Right lobe of liver (tissue), 6 donors: ENCODE data around the gene MIA3. TPM values are rescaled to one million over a fixed set of nuclear protein-coding genes. Genes with fewer than 3 reads are reported as not detected.

Source experiments
- ATAC-seq, 4 donors: fragments of 200-7000 bp; cut with Tn5 transposase; one replicate each; pipeline ENCODE4 v1.9.1; 2020; ENCODE audit warnings: mild to moderate bottlenecking in 4 of 4, moderate library complexity in 4 of 4
- DNase-seq, 3 donors: peaks; one replicate each; pipeline ENCODE4 v3.0.0-alpha.2; 2020
- H3K27ac ChIP-seq, 3 donors: fragments of 200-600 bp; one replicate each; pipeline ENCODE4 v1.8.0; 2022
- H3K27me3 ChIP-seq, 2 donors: fragments of 200-600 bp; one replicate each; pipeline ENCODE4 v1.8.0; 2022
- H3K36me3 ChIP-seq, 4 donors: fragments of 200-600 bp; sonication (generic) in 1 of 4; one replicate each; pipeline versions ENCODE4 v1.5.1 to v1.8.0; 2017 to 2022; ENCODE audit warnings: control low read depth in 1 of 4
- H3K4me1 ChIP-seq, 4 donors: fragments of 200-600 bp; sonication (generic) in 1 of 4; one replicate each; pipeline versions ENCODE4 v1.5.1 to v1.8.0; 2017 to 2022; ENCODE audit warnings: control low read depth in 1 of 4
- H3K4me3 ChIP-seq, 3 donors: fragments of 200-600 bp; one replicate each; pipeline ENCODE4 v1.8.0; 2022
- H3K9me3 ChIP-seq, 4 donors: fragments of 200-600 bp; sonication (generic) in 1 of 4; one replicate each; pipeline versions ENCODE4 v1.5.1 to v1.8.0; 2017 to 2022; ENCODE audit warnings: control low read depth in 1 of 4
- POLR2A ChIP-seq: fragments of 450-650 bp; IDR thresholded peaks from one replicate; pipeline ENCODE4 v1.6.1; 2017; ENCODE audit warnings: antibody characterized with exemption, mild to moderate bottlenecking
- WGBS: methylation state at CpG from one replicate; pipeline ENCODE4 v1.1.6; 2018; ENCODE audit warnings: low coverage, low lambda C conversion rate; ENCODE audit not compliant: insufficient coverage; ENCODE audit errors: missing lambda C conversion rate; 5-methylcytosine and 5-hydroxymethylcytosine counted together
- intact Hi-C, 2 donors: fragments of 100-400 bp; cut with DNase I; formaldehyde crosslinking; loops; one replicate each; pipeline versions ENCODE4 v1.11.2 to v1.14.1; 2022
- total RNA-seq, 6 experiments: library from RNA; depleted of rRNA in 2 of 6; stranded (reverse); fragments of >200 nt in 2 of 6; fragmentation: NEBNext Ultra II Directional in 3 of 6; extraction: Animal tissue kit (Norgen Biotek cat#: 25700) in 3 of 6; gene quantifications; one replicate each; pipeline versions ENCODE4 v1.1.0 to v1.2.4, GENCODE V29; 2016 to 2023
- TF ChIP-seq, protein P1 (sequence below), 4 donors: fragments of 200-600 bp in 3 of 4; fragments of 450-650 bp in 1 of 4; IDR thresholded peaks; one replicate each; pipeline versions ENCODE4 v1.5.1 to v1.8.0; 2016 to 2022; ENCODE audit warnings: antibody characterized with exemption in 4 of 4, mild to moderate bottlenecking in 2 of 4
- donor health status: DM: no; HTN: yes; CAD: no.
- donor health status: DM: no; HTN: no; CAD: no.
- donor health status: DM: no; HTN: no; CAD: no.
- donor health status: DM: no; HTN: yes; CAD: no.
- donor health status: DM: no; HTN: yes; CAD: no.

MIA3 gene
- total RNA-seq, 6 experiments from 2014 or later: 40.6 to 89.6 (median 60.6) TPM

DNA sequence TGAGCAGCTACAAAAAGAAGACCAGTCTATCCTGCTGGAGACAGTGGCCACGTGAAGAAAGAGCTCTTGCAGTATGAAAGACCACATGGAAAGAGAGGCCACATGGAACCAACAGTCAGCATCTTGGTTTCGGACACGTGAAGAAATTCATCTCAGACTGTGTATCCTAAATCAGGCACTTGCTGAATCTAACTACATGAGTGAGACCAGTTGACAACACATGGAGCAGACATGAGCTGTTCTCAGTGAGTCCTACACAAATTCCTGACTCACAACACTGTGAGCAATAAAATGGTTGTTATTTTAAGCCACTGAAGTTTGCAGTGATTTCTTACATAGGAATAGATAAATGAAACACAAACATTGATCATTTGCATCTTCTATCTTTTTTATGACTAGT, 25.7 kb upstream of the MIA3 start:
- DNase-seq (no peak), ATAC-seq (no peak)
- no peak for TF ChIP-seq POLR2A
- TF ChIP-seq, protein P1, sequence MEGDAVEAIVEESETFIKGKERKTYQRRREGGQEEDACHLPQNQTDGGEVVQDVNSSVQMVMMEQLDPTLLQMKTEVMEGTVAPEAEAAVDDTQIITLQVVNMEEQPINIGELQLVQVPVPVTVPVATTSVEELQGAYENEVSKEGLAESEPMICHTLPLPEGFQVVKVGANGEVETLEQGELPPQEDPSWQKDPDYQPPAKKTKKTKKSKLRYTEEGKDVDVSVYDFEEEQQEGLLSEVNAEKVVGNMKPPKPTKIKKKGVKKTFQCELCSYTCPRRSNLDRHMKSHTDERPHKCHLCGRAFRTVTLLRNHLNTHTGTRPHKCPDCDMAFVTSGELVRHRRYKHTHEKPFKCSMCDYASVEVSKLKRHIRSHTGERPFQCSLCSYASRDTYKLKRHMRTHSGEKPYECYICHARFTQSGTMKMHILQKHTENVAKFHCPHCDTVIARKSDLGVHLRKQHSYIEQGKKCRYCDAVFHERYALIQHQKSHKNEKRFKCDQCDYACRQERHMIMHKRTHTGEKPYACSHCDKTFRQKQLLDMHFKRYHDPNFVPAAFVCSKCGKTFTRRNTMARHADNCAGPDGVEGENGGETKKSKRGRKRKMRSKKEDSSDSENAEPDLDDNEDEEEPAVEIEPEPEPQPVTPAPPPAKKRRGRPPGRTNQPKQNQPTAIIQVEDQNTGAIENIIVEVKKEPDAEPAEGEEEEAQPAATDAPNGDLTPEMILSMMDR (IDR thresholded peaks at IDR 0.05): no peak
- intact Hi-C loops: no loop called here
- Histone ChIP-seq H3K4me3 (no peak overlapping the region), H3K4me1 (peaks cover 0 to 12% (median 4%) of the 10 kb centered on the region in 4 donors), H3K27ac (no peak overlapping the region), H3K9me3 (no peaks in the 10 kb centered on the region), H3K27me3 (no peaks in the 10 kb centered on the region), H3K36me3 (no peaks in the 10 kb centered on the region)
- 71% methylated on average over 2 of the region's 3 CpGs for WGBS

DNA sequence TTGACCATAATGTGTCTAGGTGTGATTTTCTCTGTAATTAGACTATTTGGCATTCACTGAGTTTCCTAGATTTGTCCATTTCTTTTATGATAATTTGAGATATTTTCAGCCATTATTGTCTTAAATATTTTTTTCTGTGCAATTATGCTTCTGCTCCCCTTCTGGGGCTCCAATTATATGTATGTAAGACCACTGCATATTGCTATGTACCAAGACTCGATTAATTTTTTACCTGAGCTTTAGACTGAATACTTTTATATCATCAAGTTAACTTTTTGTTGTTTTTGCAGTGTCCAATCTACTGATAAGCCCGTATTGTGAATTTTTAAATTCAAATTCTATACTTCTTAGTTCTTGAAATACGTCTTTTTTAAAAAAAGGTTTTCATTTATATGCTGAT, 23.1 kb upstream of the MIA3 start:
- no peaks in the 10 kb centered on the region for H3K36me3 ChIP-seq
- peaks cover 0 to 7% (median 2%) of the 10 kb centered on the region in 4 donors for H3K4me1 ChIP-seq
- no peak overlapping the region for H3K4me3 ChIP-seq
- intact Hi-C loops: no loop called here
- no peak for TF ChIP-seq POLR2A
- TF ChIP-seq, protein P1 (IDR thresholded peaks at IDR 0.05): no peak
- ATAC-seq: no peak
- no peaks in the 10 kb centered on the region for H3K27me3 ChIP-seq
- no peak overlapping the region for H3K27ac ChIP-seq
- H3K9me3 ChIP-seq: no peaks in the 10 kb centered on the region
- WGBS: 98% methylated on average over 3 of the region's 3 CpGs
- DNase-seq: no peak

DNA sequence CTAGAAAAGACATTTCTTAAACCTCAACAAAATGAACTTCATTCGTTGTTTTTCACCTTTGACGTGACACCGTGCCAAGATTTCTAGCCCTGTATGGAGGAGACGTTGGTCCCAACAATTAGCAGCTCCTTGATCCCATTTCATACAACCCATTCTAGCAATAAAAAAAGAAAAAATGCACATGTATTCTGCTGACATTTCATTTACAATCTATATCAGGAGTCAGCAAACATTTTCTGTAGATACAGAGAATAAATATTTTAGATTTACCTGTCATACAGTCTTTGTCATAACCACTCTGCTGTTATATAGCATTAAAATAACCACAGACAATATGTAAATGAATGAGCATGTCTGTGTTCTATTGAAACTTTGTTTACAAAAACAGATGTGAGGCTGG, 21.2 kb upstream of the MIA3 start:
- no peak overlapping the region for H3K27ac ChIP-seq
- H3K36me3 ChIP-seq: no peaks in the 10 kb centered on the region
- ATAC-seq (no peak), DNase-seq (no peak)
- no peak for TF ChIP-seq POLR2A
- TF ChIP-seq, protein P1 (IDR thresholded peaks at IDR 0.05): no peak
- 88% methylated on average over 4 of the region's 4 CpGs for WGBS
- no peaks in the 10 kb centered on the region for H3K9me3 ChIP-seq
- intact Hi-C loops: no loop called here
- no peaks in the 10 kb centered on the region for H3K4me1 ChIP-seq
- no peaks in the 10 kb centered on the region for H3K27me3 ChIP-seq
- H3K4me3 ChIP-seq: no peak overlapping the region

DNA sequence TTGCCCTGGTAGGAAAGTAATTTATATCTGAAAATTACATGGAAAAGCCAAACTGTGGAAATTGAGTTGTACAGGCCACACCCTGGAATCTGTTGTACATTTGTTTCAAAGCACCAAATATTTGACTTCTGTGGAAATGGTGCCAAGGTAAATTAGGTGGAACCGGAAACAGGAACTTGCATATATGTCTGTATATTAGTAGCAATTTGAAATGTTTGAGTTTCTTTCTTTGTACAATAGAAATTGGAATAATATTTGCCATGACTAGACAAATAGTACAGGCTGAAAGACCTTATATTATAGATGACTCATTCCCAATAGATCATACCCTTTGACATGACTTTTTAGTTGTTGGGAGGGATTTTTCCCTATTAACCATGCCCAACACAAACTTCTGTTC, 17.6 kb upstream of the MIA3 start:
- Histone ChIP-seq H3K4me3 (no peak overlapping the region), H3K9me3 (no peaks in the 10 kb centered on the region), H3K36me3 (no peaks in the 10 kb centered on the region), H3K27me3 (no peaks in the 10 kb centered on the region), H3K27ac (no peak overlapping the region), H3K4me1 (no peaks in the 10 kb centered on the region)
- 32% methylated on average over 1 of the region's 1 CpG for WGBS
- ATAC-seq: peak in 2 of 4 donors; percentile 44 to 52
- intact Hi-C loops: no loop called here
- TF ChIP-seq, protein P1 (IDR thresholded peaks at IDR 0.05): no peak
- no peak for TF ChIP-seq POLR2A
- DNase-seq: no peak

DNA sequence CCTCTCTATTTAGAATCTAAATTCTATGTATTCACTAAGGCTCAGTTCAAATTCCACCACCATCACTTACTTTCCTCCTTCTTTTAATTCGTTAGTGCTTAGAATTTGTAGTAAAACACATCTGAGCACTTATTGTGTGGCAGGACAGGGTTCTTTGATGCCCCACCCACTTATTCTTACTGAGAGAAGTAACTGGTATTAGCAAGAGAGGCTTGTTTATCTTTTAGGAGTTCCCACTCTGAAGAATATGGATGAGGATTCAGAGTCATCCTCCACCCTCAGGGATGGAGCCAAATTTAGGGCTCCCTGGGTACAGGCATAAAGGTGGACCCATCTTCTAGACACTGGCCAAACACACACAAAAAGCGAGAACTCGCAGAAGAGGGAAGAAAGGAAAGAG, 16.6 kb upstream of the MIA3 start:
- intact Hi-C loops: no loop called here
- no peaks in the 10 kb centered on the region for H3K36me3 ChIP-seq
- ATAC-seq: no peak

More for the DNA sequence above, 16.6 kb upstream of the MIA3 start:
- H3K27ac ChIP-seq: no peak overlapping the region
- DNase-seq: no peak
- no peaks in the 10 kb centered on the region for H3K4me1 ChIP-seq
- H3K4me3 ChIP-seq: no peak overlapping the region
- TF ChIP-seq, protein P1 (IDR thresholded peaks at IDR 0.05): no peak
- no peak for TF ChIP-seq POLR2A
- WGBS: 53% methylated on average over 3 of the region's 3 CpGs
- H3K9me3 ChIP-seq: no peaks in the 10 kb centered on the region
- H3K27me3 ChIP-seq: no peaks in the 10 kb centered on the region
